ENCODE data around the gene DMD.

The DMD gene

GRCh38 chrX:32874839-32875238 lies 336.5 kb downstream of the DMD start:
- no peak overlapping the region for H3K4me3 ChIP-seq (ENCODE audit: low read depth, low read length)
- TF ChIP-seq CTCF (IDR thresholded peaks at IDR 0.05; ENCODE audit: low read depth, low read length), result no peak

- TF ChIP-seq CTCF (IDR thresholded peaks at IDR 0.05; ENCODE audit: low read depth, low read length), result no peak
- no peak overlapping the region for H3K4me3 ChIP-seq (ENCODE audit: low read depth, low read length)
These were observed 337.6 kb downstream of the DMD start for GRCh38 chrX:32873786-32874185.

GRCh38 chrX:32871636-32872035 lies 339.7 kb downstream of the DMD start:
- no peak overlapping the region for H3K4me3 ChIP-seq (ENCODE audit: low read depth, low read length)
- TF ChIP-seq CTCF (IDR thresholded peaks at IDR 0.05; ENCODE audit: low read depth, low read length), result no peak

- TF ChIP-seq CTCF (IDR thresholded peaks at IDR 0.05; ENCODE audit: low read depth, low read length), result no peak
- H3K4me3 ChIP-seq (ENCODE audit: low read depth, low read length), result no peak overlapping the region
These were observed 342.8 kb downstream of the DMD start for GRCh38 chrX:32868524-32868895.

GRCh38 chrX:32867781-32868523 lies 343.4 kb downstream of the DMD start:
- TF ChIP-seq CTCF (IDR thresholded peaks at IDR 0.05; ENCODE audit: low read depth, low read length), result no peak
- no peak overlapping the region for H3K4me3 ChIP-seq (ENCODE audit: low read depth, low read length)

GRCh38 chrX:32852203-32852602 lies 359.1 kb downstream of the DMD start:
- H3K4me3 ChIP-seq (ENCODE audit: low read depth, low read length), result no peak overlapping the region
- no peak for TF ChIP-seq CTCF (IDR thresholded peaks at IDR 0.05; ENCODE audit: low read depth, low read length)

GRCh38 chrX:32851556-32851955 lies 359.8 kb downstream of the DMD start:
- TF ChIP-seq CTCF (IDR thresholded peaks at IDR 0.05; ENCODE audit: low read depth, low read length), result no peak
- no peak overlapping the region for H3K4me3 ChIP-seq (ENCODE audit: low read depth, low read length)

Data from WI38 (cell line).